HL-60 (cell line): Measurements from ENCODE around the gene JUN.

Source experiments
- POLR2AphosphoS5 ChIP-seq: IDR thresholded peaks from 2 replicates; pipeline ENCODE4 v1.6.1; 2012; ENCODE audit warnings: low read depth
- TF ChIP-seq, protein P1 (sequence below): IDR thresholded peaks from one replicate; pipeline ENCODE4 v1.5.1; 2011; ENCODE audit warnings: low read length, control low read depth, inconsistent platforms; ENCODE audit not compliant: insufficient read depth

DNA sequence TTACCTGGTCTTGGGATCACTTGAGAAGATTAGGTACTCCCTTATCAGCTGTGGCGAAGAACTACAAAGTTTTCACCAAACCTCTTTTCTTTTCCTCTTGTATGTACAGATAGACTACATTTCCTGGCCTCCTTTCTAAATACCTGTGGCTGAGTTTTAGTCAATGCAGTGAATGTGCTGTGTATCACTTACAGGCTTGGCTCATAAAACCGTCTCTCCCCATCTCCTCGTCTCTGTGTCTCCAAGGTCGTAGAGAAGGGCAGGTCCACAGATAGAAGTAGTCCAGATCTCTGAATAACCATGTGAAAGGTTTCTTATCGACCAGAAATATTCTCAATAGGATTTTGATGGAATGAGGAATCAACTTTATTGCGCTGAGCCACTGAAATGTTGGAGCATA lies 9.0 kb upstream of the JUN start:
- TF ChIP-seq, protein P1, sequence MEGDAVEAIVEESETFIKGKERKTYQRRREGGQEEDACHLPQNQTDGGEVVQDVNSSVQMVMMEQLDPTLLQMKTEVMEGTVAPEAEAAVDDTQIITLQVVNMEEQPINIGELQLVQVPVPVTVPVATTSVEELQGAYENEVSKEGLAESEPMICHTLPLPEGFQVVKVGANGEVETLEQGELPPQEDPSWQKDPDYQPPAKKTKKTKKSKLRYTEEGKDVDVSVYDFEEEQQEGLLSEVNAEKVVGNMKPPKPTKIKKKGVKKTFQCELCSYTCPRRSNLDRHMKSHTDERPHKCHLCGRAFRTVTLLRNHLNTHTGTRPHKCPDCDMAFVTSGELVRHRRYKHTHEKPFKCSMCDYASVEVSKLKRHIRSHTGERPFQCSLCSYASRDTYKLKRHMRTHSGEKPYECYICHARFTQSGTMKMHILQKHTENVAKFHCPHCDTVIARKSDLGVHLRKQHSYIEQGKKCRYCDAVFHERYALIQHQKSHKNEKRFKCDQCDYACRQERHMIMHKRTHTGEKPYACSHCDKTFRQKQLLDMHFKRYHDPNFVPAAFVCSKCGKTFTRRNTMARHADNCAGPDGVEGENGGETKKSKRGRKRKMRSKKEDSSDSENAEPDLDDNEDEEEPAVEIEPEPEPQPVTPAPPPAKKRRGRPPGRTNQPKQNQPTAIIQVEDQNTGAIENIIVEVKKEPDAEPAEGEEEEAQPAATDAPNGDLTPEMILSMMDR, result no peak
- no peak for TF ChIP-seq POLR2AphosphoS5
